NCI-H82 (cell line): ENCODE data around the gene GABRG3.
"Not testable (repeated sequence)": the region's sequence is repeated elsewhere in the genome, so short reads cannot be mapped to it uniquely, and the experiment has no call there.

Experiments used
- DNase-seq: peaks from one replicate; lab custom pipeline; 2025; lab: John Stamatoyannopoulos, UW

GABRG3 gene

GRCh38 chr15:26996250-26996649 is 25.3 kb downstream of the GABRG3 start:
- no peak for DNase-seq

- DNase-seq = not testable (repeated sequence)
Observed at GRCh38 chr15:27003003-27003402, 32.0 kb downstream of the GABRG3 start.

GRCh38 chr15:27004226-27004625 is 33.2 kb downstream of the GABRG3 start:
- DNase-seq = not testable (repeated sequence)

GRCh38 chr15:27017168-27017809 is 46.3 kb downstream of the GABRG3 start:
- DNase-seq = peak; percentile 86

GRCh38 chr15:27019687-27020086 is 48.7 kb downstream of the GABRG3 start:
- DNase-seq = no peak

GRCh38 chr15:27025481-27025966 is 54.5 kb downstream of the GABRG3 start:
- no peak for DNase-seq

GRCh38 chr15:27027229-27027628 is 56.2 kb downstream of the GABRG3 start:
- DNase-seq = no peak

GRCh38 chr15:27028858-27029477 is 58.0 kb downstream of the GABRG3 start:
- no peak for DNase-seq

- no peak for DNase-seq
Observed at GRCh38 chr15:27036210-27036609, 65.2 kb downstream of the GABRG3 start.

GRCh38 chr15:27037501-27037900 is 66.5 kb downstream of the GABRG3 start:
- no peak for DNase-seq

- DNase-seq = no peak
Observed at GRCh38 chr15:27039152-27039551, 68.2 kb downstream of the GABRG3 start.

- no peak for DNase-seq
Observed at GRCh38 chr15:27042230-27042629, 71.2 kb downstream of the GABRG3 start.

- no peak for DNase-seq
Observed at GRCh38 chr15:27042646-27043045, 71.7 kb downstream of the GABRG3 start.

- no peak for DNase-seq
Observed at GRCh38 chr15:27043770-27044169, 72.8 kb downstream of the GABRG3 start.

GRCh38 chr15:27045796-27046195 is 74.8 kb downstream of the GABRG3 start:
- no peak for DNase-seq

- DNase-seq = peak; percentile 21
Observed at GRCh38 chr15:27046880-27047279, 75.9 kb downstream of the GABRG3 start.

- no peak for DNase-seq
Observed at GRCh38 chr15:27050163-27050562, 79.2 kb downstream of the GABRG3 start.

- DNase-seq = no peak
Observed at GRCh38 chr15:27054426-27054825, 83.4 kb downstream of the GABRG3 start.

GRCh38 chr15:27057904-27058645 is 87.1 kb downstream of the GABRG3 start:
- DNase-seq = no peak

GRCh38 chr15:27058939-27059338 is 88.0 kb downstream of the GABRG3 start:
- DNase-seq = no peak

- DNase-seq = peak; percentile 85
Observed at GRCh38 chr15:27059610-27060202, 88.7 kb downstream of the GABRG3 start.

- no peak for DNase-seq
Observed at GRCh38 chr15:27061739-27062138, 90.8 kb downstream of the GABRG3 start.

- DNase-seq = no peak
Observed at GRCh38 chr15:27062951-27063350, 92.0 kb downstream of the GABRG3 start.
